GM12878 (cell line): Measurements from ENCODE around the gene NEK11. TPM values are rescaled to one million over a fixed set of nuclear protein-coding genes. Genes with fewer than 3 reads are reported as not detected.

Experiments
- ATAC-seq: fragments of 200-7000 bp; cut with Tn5 transposase; 3 replicates; pipeline ENCODE4 v1.9.1; 2020; ENCODE audit warnings: mild to moderate bottlenecking, moderate library complexity
- BruUV-seq: library from RNA; stranded (reverse); fragments of 400-500 nt; replicated peaks from 2 replicates; lab custom pipeline; 2021; lab: Mats Ljungman, UMichigan
- CTCF ChIA-PET: fragments of 300-600 bp; sonication (Branson Sonifier 250); formaldehyde crosslinking; extraction: SDS; loops from one replicate; lab custom pipeline; 2021; ENCODE audit warnings: inconsistent platforms; lab: Yijun Ruan, JAX
- POLR2A ChIA-PET: fragments of 350-600 bp; formaldehyde crosslinking; extraction: SDS; loops from one replicate; lab custom pipeline; 2021; ENCODE audit warnings: inconsistent platforms; lab: Charles Lee
- RAD21 ChIA-PET: fragments of 300-600 bp; sonication (Branson Sonifier 250); formaldehyde crosslinking; loops from one replicate; lab custom pipeline; 2023; ENCODE audit warnings: antibody characterized with exemption; ENCODE audit not compliant: unreplicated experiment; lab: Charles Lee
- SMC1A ChIA-PET: fragments of 300-600 bp; sonication (Branson Sonifier 250); formaldehyde crosslinking; loops from one replicate; lab custom pipeline; 2023; ENCODE audit not compliant: unreplicated experiment, uncharacterized antibody; lab: Charles Lee
- DNase-seq: peaks from one replicate; pipeline ENCODE4 v3.0.0-alpha.2; 2011; ENCODE audit warnings: low read depth, low spot score
- FAIRE-seq: peaks from 3 replicates; lab custom pipeline; 2011; peaks lifted over from hg19 to GRCh38; lab: Jason Lieb, UNC
- H2AFZ ChIP-seq: 2 replicates; pipeline ENCODE4 v1.6.0; 2011; ENCODE audit warnings: low read depth, low read length, control low read depth; ENCODE audit not compliant: control insufficient read depth
- H3K27ac ChIP-seq: 2 replicates; pipeline ENCODE4 v1.5.1; 2011; ENCODE audit warnings: control low read depth; ENCODE audit not compliant: control insufficient read depth, insufficient read depth
- H3K27me3 ChIP-seq, 2 experiments: replicated peaks in 1 of 2; 2 replicates each; pipeline versions ENCODE4 v1.6.0 to v1.6.1; 2011; ENCODE audit warnings: low read length in 1 of 2; ENCODE audit not compliant: control insufficient read depth in 2 of 2, insufficient read depth in 2 of 2
- H3K36me3 ChIP-seq, 2 experiments: 2 replicates each; pipeline ENCODE4 v1.5.1; 2011; ENCODE audit warnings: low read length in 1 of 2; ENCODE audit not compliant: control insufficient read depth in 2 of 2, insufficient read depth in 2 of 2
- H3K4me1 ChIP-seq: 2 replicates; pipeline ENCODE4 v1.6.1; 2011; ENCODE audit warnings: mild to moderate bottlenecking, low read length, moderate library complexity, mixed read lengths; ENCODE audit not compliant: control insufficient read depth, insufficient read depth
- H3K4me2 ChIP-seq: 2 replicates; pipeline ENCODE4 v1.6.0; 2011; ENCODE audit warnings: control low read depth; ENCODE audit not compliant: control insufficient read depth, insufficient read depth
- H3K4me3 ChIP-seq: fragments of 200-600 bp; sonication (generic); 2 replicates; pipeline ENCODE4 v1.5.1; 2016
- H3K79me2 ChIP-seq: 2 replicates; pipeline ENCODE4 v1.6.0; 2011; ENCODE audit warnings: low read length; ENCODE audit not compliant: control insufficient read depth, insufficient read depth
- H3K9ac ChIP-seq: 2 replicates; pipeline ENCODE4 v1.8.0; 2011; ENCODE audit warnings: low read length, control low read depth, mixed read lengths; ENCODE audit not compliant: control insufficient read depth, insufficient read depth
- H3K9me3 ChIP-seq: replicated peaks from 3 replicates; pipeline ENCODE4 v1.5.1; 2011; ENCODE audit warnings: mild to moderate bottlenecking, low read length; ENCODE audit not compliant: control insufficient read depth, insufficient read depth
- H4K20me1 ChIP-seq: 2 replicates; pipeline ENCODE4 v1.6.0; 2011; ENCODE audit not compliant: control insufficient read depth, insufficient read depth
- CBFB ChIP-seq: IDR thresholded peaks from 2 replicates; pipeline ENCODE4 v1.6.1; 2016; ENCODE audit warnings: antibody characterized with exemption, low read depth
- CHD1 ChIP-seq: IDR thresholded peaks from 2 replicates; pipeline ENCODE4 v1.6.1; 2012; ENCODE audit warnings: low read depth, low read length, improper control_type of control experiment
- CREB1 ChIP-seq: IDR thresholded peaks from 2 replicates; pipeline ENCODE4 v1.6.1; 2012; ENCODE audit warnings: low read depth, mild to moderate bottlenecking, inconsistent platforms
- MAX ChIP-seq: IDR thresholded peaks from 2 replicates; pipeline ENCODE4 v1.6.1; 2012; ENCODE audit warnings: low read depth, low read length, improper control_type of control experiment
- NRF1 ChIP-seq: conservative IDR thresholded peaks from 2 replicates; pipeline ENCODE4 v1.6.1; 2011; ENCODE audit warnings: mild to moderate bottlenecking, low read depth, low read length, improper control_type of control experiment
- PKNOX1 ChIP-seq: fragments of 450-650 bp; IDR thresholded peaks from 2 replicates; pipeline ENCODE4 v1.6.1; 2016; ENCODE audit warnings: mild to moderate bottlenecking
- PRDM15 ChIP-seq: fragments of 450-650 bp; formaldehyde crosslinking; IDR thresholded peaks from 2 replicates; pipeline ENCODE4 v1.4.0; 2020; ENCODE audit warnings: mild to moderate bottlenecking, moderate library complexity
- RFX5 ChIP-seq: IDR thresholded peaks from 2 replicates; pipeline ENCODE4 v1.6.1; 2011; ENCODE audit warnings: low read depth, low read length, improper control_type of control experiment
- SREBF1 ChIP-seq: IDR thresholded peaks from 2 replicates; pipeline ENCODE4 v1.6.1; 2012; ENCODE audit warnings: mild to moderate bottlenecking, low read length
- ZNF384 ChIP-seq: IDR thresholded peaks from 2 replicates; pipeline ENCODE4 v1.6.1; 2012; ENCODE audit warnings: low read depth, mild to moderate bottlenecking, low read length, improper control_type of control experiment, borderline replicate concordance
- WGBS: methylation state at CpG from one replicate; pipeline ENCODE4 v1.1.6; 2016; ENCODE audit warnings: low lambda C conversion rate; ENCODE audit not compliant: insufficient replicate concordance, insufficient coverage; ENCODE audit errors: missing lambda C conversion rate; 5-methylcytosine and 5-hydroxymethylcytosine counted together
- in situ Hi-C: fragments of 300-500 bp; cut with MboI; formaldehyde crosslinking; loops from 9 replicates; pipeline ENCODE4 v1.14.3; 2018; ENCODE audit warnings: mixed read lengths
- intact Hi-C: fragments of 100-400 bp; cut with micrococcal nuclease; formaldehyde crosslinking; loops from one replicate; pipeline ENCODE4 v1.14.2; 2022; ENCODE audit not compliant: unreplicated experiment
- polyA plus RNA-seq, 11 experiments: library from polyadenylated mRNA; depleted of rRNA in 4 of 11; unstranded in 6 of 11; stranded (reverse) in 5 of 11; fragments of >200 nt; fragmentation: Nextera tagmentation in 4 of 11; fragmentation: Illumina TruSeq in 1 of 11; extraction: Ambion mirVana in 4 of 11; extraction: Trizol in 1 of 11; gene quantifications; 1 replicate in 1 of 11; 2 replicates in 10 of 11; pipeline versions ENCODE4 v1.2.1 to v1.2.3, GENCODE V29; 2011 to 2016; ENCODE audit warnings: inconsistent platforms in 2 of 11, missing spikeins in 2 of 11, low read depth in 1 of 11
- total RNA-seq, 4 experiments: library from RNA; depleted of rRNA in 3 of 4; stranded (reverse); fragments of >200 nt in 3 of 4; fragmentation: Illumina TruSeq in 1 of 4; extraction: Trizol in 1 of 4; gene quantifications; 2 replicates each; pipeline versions ENCODE4 v1.2.1 to v1.2.3, GENCODE V29; 2013 to 2021

The NEK11 gene
- total and polyA plus RNA-seq, 10 of the 15 experiments (the other 5 are each of a cell fraction or from before 2014, with no cell fraction given), result 0.05 to 0.94 (median 0.36) TPM; not detected in 1

- no peaks in the 10 kb centered on the region for H4K20me1 ChIP-seq
- TF ChIP-seq PRDM15 (CRISPR knock-in tag) (no peak), NRF1 (no peak), ZNF384 (no peak), CREB1 (no peak), MAX (no peak), CBFB (no peak), PKNOX1 (no peak), CHD1 (no peak), RFX5 (no peak), SREBF1 (no peak)
- H3K27ac ChIP-seq, result no peak overlapping the region
- no peaks in the 10 kb centered on the region for H3K9me3 ChIP-seq
- no peak overlapping the region for H2AFZ ChIP-seq
- H3K4me3 ChIP-seq, result no peak overlapping the region
- H3K4me1 ChIP-seq, result no peaks in the 10 kb centered on the region
- no peaks in the 10 kb centered on the region for H3K36me3 ChIP-seq
- ChIA-PET CTCF (interaction anchor here (1.4 kb wide), 1 partner anchor 15 kb away, joined by 3 read pairs; no protein-coding TSS in a partner anchor), POLR2A (no interaction called here), RAD21 (no interaction called here), SMC1A (no interaction called here)
- intact Hi-C loops (no loop called here), in situ Hi-C loops (no loop called here)
- DNase-seq (no peak), FAIRE-seq (no peak), ATAC-seq (no peak)
- no TSS peak for BruUV-seq
- no peak overlapping the region for H3K4me2 ChIP-seq
- 91% methylated on average over 2 of the region's 2 CpGs for WGBS
- H3K27me3 ChIP-seq, result no peaks in the 10 kb centered on the region
- H3K9ac ChIP-seq, result no peak overlapping the region
- H3K79me2 ChIP-seq, result no peaks in the 10 kb centered on the region
Measured at GRCh38 chr3:131371688-131372066, 345.0 kb downstream of the NEK11 start.
